Measurements from ENCODE around the gene CHRDL2.
"Not testable (repeated sequence)": the region's sequence is repeated elsewhere in the genome, so short reads cannot be mapped to it uniquely, and the experiment has no call there.

CHRDL2 gene

GRCh38 chr11:74670171-74670570 lies 61.1 kb downstream of the CHRDL2 start:
- DNase-seq (ENCODE audit: low read depth, low spot score) = no peak

- no peak for DNase-seq (ENCODE audit: low read depth, low spot score)
These were observed 61.7 kb downstream of the CHRDL2 start for GRCh38 chr11:74669211-74670160.

- no peak for DNase-seq (ENCODE audit: low read depth, low spot score)
These were observed 67.9 kb downstream of the CHRDL2 start for GRCh38 chr11:74663315-74663714.

- no peak for DNase-seq (ENCODE audit: low read depth, low spot score)
These were observed 68.6 kb downstream of the CHRDL2 start for GRCh38 chr11:74662487-74663103.

- DNase-seq (ENCODE audit: low read depth, low spot score) = not testable (repeated sequence)
These were observed 72.1 kb downstream of the CHRDL2 start for GRCh38 chr11:74659124-74659523.

GRCh38 chr11:74654976-74655375 lies 76.2 kb downstream of the CHRDL2 start:
- DNase-seq (ENCODE audit: low read depth, low spot score) = no peak

GRCh38 chr11:74650498-74650897 lies 80.7 kb downstream of the CHRDL2 start:
- no peak for DNase-seq (ENCODE audit: low read depth, low spot score)

GRCh38 chr11:74648894-74649293 lies 82.3 kb downstream of the CHRDL2 start:
- DNase-seq (ENCODE audit: low read depth, low spot score) = no peak

- no peak for DNase-seq (ENCODE audit: low read depth, low spot score)
These were observed 83.4 kb downstream of the CHRDL2 start for GRCh38 chr11:74647831-74648230.

- DNase-seq (ENCODE audit: low read depth, low spot score) = no peak
These were observed 83.8 kb downstream of the CHRDL2 start for GRCh38 chr11:74647404-74647803.

- no peak for DNase-seq (ENCODE audit: low read depth, low spot score)
These were observed 84.3 kb downstream of the CHRDL2 start for GRCh38 chr11:74646954-74647353.
